Uterus (tissue), 4 donors: ENCODE data around the gene UGT1A6. TPM values are rescaled to one million over a fixed set of nuclear protein-coding genes. Genes with fewer than 3 reads are reported as not detected.

Source experiments
- DNase-seq, 2 donors: peaks; one replicate each; pipeline ENCODE4 v3.0.0-alpha.2; 2019 to 2020
- H3K27ac ChIP-seq, 2 donors: fragments of 200-600 bp; sonication (generic); 1 replicate in 1 of 2; 2 replicates in 1 of 2; pipeline ENCODE4 v1.5.1; 2016 to 2018
- H3K27me3 ChIP-seq, 2 donors: fragments of 200-600 bp; sonication (generic); one replicate each; pipeline ENCODE4 v1.5.1; 2018 to 2019; ENCODE audit warnings: control low read depth in 1 of 2
- H3K36me3 ChIP-seq, 2 donors: fragments of 200-600 bp; sonication (generic); one replicate each; pipeline ENCODE4 v1.5.1; 2019; ENCODE audit warnings: control low read depth in 1 of 2
- H3K4me1 ChIP-seq, 2 donors: fragments of 200-600 bp; sonication (generic); one replicate each; pipeline ENCODE4 v1.5.1; 2018 to 2019; ENCODE audit warnings: control low read depth in 1 of 2
- H3K4me3 ChIP-seq, 2 donors: fragments of 200-600 bp; sonication (generic); 1 replicate in 1 of 2; 2 replicates in 1 of 2; pipeline ENCODE4 v1.5.1; 2018 to 2019; ENCODE audit warnings: mild to moderate bottlenecking in 1 of 2
- H3K9me3 ChIP-seq, 2 donors: fragments of 200-600 bp; sonication (generic); one replicate each; pipeline ENCODE4 v1.5.1; 2019; ENCODE audit warnings: control low read depth in 1 of 2
- POLR2A ChIP-seq, 2 donors: fragments of 450-650 bp; IDR thresholded peaks; one replicate each; pipeline ENCODE4 v1.6.1; 2016; ENCODE audit warnings: antibody characterized with exemption in 2 of 2, mild to moderate bottlenecking in 1 of 2, moderate library complexity in 1 of 2
- intact Hi-C: fragments of 100-400 bp; cut with DNase I; formaldehyde crosslinking; loops from one replicate; pipeline ENCODE4 v1.15.1; 2023; ENCODE audit warnings: low total_unique reads
- total RNA-seq, 4 donors: library from RNA; depleted of rRNA in 3 of 4; stranded (reverse); fragments of >200 nt in 3 of 4; gene quantifications; one replicate each; pipeline versions ENCODE4 v1.1.0 to v1.2.4, GENCODE V29; 2014 to 2023
- TF ChIP-seq, protein P1 (sequence below), 4 experiments: fragments of 200-600 bp in 2 of 4; fragments of 450-650 bp in 2 of 4; sonication (generic) in 2 of 4; IDR thresholded peaks; one replicate each; pipeline ENCODE4 v1.5.1; 2016 to 2019; ENCODE audit warnings: antibody characterized with exemption in 4 of 4, mild to moderate bottlenecking in 2 of 4, moderate library complexity in 1 of 4
- donor health status: DM: yes; HTN: yes; CAD: no.

The UGT1A6 gene
- total RNA-seq, 4 donors from 2014 or later: not detected

DNA sequence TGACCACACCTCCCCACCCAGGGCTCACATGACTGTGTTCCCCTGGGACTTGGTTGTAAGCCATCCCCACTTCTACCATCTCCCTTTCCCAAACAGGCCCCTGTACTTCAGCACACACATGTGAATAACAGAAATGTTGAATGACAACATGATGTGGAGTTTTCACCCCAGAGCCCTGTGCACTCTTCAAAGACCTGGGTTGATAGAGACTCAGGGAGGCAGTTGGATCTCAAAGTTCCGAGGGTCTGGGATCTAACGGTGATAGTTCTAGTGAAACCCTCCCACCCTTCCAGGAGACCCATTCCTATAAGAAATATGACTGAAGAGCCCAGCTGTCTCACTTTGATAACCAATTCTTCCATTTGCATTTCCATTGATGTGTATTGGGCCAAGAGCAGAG is 85.3 kb downstream of the UGT1A6 start, which contains the start of gene MROH2A:
TSS of gene MROH2A (plus strand) at position 301 of the 400 bp plus-strand sequence. CDS start 1,029 bp downstream, outside the sequence.
- H3K27ac ChIP-seq: no peak within 1 kb of the TSS
- no peaks in the 10 kb centered on the region for H3K9me3 ChIP-seq
- H3K4me1 ChIP-seq: no peaks in the 10 kb centered on the region
- no peaks in the 10 kb centered on the region for H3K27me3 ChIP-seq
- no peak within 1 kb of the TSS for H3K4me3 ChIP-seq
- TF ChIP-seq POLR2A (IDR thresholded peaks at IDR 0.05): no peak
- TF ChIP-seq, protein P1, sequence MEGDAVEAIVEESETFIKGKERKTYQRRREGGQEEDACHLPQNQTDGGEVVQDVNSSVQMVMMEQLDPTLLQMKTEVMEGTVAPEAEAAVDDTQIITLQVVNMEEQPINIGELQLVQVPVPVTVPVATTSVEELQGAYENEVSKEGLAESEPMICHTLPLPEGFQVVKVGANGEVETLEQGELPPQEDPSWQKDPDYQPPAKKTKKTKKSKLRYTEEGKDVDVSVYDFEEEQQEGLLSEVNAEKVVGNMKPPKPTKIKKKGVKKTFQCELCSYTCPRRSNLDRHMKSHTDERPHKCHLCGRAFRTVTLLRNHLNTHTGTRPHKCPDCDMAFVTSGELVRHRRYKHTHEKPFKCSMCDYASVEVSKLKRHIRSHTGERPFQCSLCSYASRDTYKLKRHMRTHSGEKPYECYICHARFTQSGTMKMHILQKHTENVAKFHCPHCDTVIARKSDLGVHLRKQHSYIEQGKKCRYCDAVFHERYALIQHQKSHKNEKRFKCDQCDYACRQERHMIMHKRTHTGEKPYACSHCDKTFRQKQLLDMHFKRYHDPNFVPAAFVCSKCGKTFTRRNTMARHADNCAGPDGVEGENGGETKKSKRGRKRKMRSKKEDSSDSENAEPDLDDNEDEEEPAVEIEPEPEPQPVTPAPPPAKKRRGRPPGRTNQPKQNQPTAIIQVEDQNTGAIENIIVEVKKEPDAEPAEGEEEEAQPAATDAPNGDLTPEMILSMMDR (IDR thresholded peaks at IDR 0.05): no peak
- DNase-seq: no peak
- H3K36me3 ChIP-seq: no peaks in the 10 kb centered on the region
- intact Hi-C loops: no loop called here

DNA sequence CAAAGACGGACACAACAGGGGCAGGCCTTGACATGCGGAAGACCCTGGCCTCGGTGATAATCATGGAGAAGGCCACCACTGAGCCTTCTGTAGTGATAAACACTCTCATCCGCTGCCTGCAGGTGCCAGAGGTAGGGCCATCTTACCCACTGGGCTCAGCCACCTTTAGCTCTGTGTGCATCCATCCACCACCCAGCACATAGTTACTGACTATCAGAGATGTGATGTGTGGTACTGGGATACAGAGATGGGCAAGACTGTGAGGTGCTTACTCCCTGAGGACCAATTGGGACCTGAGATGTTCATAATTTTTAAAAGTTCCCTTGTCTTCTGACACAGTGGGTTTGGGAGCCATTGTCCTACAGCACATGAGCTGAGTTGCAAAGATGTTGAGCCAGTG is 87.0 kb downstream of the UGT1A6 start:
- H3K4me1 ChIP-seq: no peaks in the 10 kb centered on the region
- intact Hi-C loops: no loop called here
- no peak for DNase-seq

DNA sequence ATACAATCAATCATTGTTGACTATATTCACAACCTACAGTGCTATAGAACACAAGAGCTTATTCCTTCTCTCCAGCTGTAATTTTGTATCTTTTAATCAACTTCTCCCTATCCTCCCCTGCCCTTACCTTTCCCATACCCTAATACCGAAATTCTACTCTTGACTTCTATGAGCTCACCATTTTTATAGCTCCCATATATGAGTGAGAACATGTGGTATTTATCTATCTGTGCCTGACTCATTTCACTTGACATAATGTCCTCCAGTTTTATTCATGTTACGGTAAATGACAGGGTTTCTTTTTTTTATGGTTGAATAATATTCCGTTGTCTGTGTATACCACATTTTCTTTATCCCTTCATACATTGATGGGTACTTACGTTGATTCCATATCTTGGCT is 88.1 kb downstream of the UGT1A6 start:
- Histone ChIP-seq H3K4me3 (no peak overlapping the region), H3K4me1 (no peaks in the 10 kb centered on the region), H3K27me3 (no peaks in the 10 kb centered on the region), H3K36me3 (no peaks in the 10 kb centered on the region), H3K9me3 (no peaks in the 10 kb centered on the region), H3K27ac (no peak overlapping the region)
- no peak for DNase-seq
- intact Hi-C loops: no loop called here
- TF ChIP-seq, protein P1 (IDR thresholded peaks at IDR 0.05): no peak
- no peak for TF ChIP-seq POLR2A (IDR thresholded peaks at IDR 0.05)

More for the DNA sequence above, 87.0 kb downstream of the UGT1A6 start:
- Histone ChIP-seq H3K36me3 (no peaks in the 10 kb centered on the region), H3K27me3 (no peaks in the 10 kb centered on the region), H3K9me3 (no peaks in the 10 kb centered on the region), H3K27ac (no peak overlapping the region), H3K4me3 (no peak overlapping the region)
- no peak for TF ChIP-seq POLR2A (IDR thresholded peaks at IDR 0.05)
- TF ChIP-seq, protein P1 (IDR thresholded peaks at IDR 0.05): no peak

DNA sequence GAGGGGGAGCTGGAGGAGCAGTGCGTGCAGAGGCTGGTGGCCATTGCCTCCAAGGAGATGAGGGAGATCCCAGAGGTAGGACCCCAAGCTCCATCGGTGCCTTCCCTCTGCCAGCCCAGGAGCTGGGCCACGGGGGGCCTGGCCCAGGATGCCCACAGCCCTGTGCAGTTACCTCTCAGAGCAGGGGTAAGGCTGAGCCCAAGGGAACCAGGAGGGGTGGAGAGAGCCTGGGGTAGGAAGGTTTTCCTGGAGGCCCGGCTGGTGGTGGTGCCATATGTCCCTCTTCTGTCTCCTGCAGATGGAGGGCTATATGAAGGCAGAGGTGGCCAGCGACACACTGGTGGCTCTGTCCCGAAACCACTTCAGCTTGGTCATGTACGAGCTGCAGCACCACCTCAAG is 96.9 kb downstream of the UGT1A6 start:
- Histone ChIP-seq H3K9me3 (no peaks in the 10 kb centered on the region), H3K27me3 (no peaks in the 10 kb centered on the region), H3K27ac (no peak overlapping the region), H3K4me3 (no peak overlapping the region), H3K36me3 (no peaks in the 10 kb centered on the region), H3K4me1 (no peaks in the 10 kb centered on the region)
- DNase-seq: no peak
- TF ChIP-seq, protein P1 (IDR thresholded peaks at IDR 0.05): no peak
- no peak for TF ChIP-seq POLR2A (IDR thresholded peaks at IDR 0.05)
- intact Hi-C loops: no loop called here

DNA sequence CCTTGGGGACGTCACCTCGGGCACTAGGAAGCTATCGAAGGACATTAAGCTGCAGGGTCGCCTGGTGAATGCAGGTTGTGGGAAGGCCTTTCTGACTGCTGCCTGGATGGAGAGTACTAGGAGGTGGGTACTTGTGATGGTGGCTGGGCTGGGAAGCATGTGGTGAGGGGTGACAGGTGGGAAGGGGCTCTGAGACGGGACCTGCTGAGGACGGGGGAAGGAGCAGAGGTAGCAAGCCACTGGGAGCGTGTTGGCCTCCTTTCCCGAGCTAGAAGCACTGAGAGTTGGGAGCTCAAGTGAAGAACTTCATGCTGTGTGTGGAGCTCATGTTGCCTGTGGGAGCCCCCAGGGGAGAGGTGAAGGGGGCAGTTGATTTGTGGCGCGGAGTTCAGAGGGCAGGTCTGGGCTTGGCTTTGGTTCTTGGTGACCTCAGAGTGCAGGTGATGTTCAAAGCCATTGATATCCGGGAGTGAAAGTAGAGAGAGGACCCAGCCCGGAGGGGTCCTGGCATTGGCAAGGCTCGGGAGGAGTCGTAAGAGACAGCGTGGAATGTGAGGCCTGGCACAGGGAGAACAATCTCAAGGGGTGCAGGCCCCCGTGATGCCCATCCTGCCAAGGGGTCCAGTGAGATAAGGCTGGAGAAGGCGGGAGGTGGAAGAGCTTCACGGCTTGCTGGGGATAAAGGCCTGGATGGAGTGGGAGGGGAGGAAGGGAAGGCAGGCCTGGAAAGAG is 98.6 kb downstream of the UGT1A6 start:
- Histone ChIP-seq H3K27me3 (no peaks in the 10 kb centered on the region), H3K27ac (no peak overlapping the region), H3K4me3 (no peak overlapping the region), H3K9me3 (no peaks in the 10 kb centered on the region), H3K36me3 (no peaks in the 10 kb centered on the region), H3K4me1 (no peaks in the 10 kb centered on the region)
- TF ChIP-seq, protein P1 (IDR thresholded peaks at IDR 0.05): no peak
- no peak for TF ChIP-seq POLR2A (IDR thresholded peaks at IDR 0.05)
- DNase-seq: no peak
- intact Hi-C loops: no loop called here
